ENCODE data around the gene DYNC2H1.

DYNC2H1 gene

GRCh38 chr11:103157542-103157941, 48.3 kb downstream of the DYNC2H1 start:
- DNase-seq = no peak

- DNase-seq = no peak
Measured at GRCh38 chr11:103164093-103164796, 55.0 kb downstream of the DYNC2H1 start.

- DNase-seq = no peak
Measured at GRCh38 chr11:103167166-103167565, 57.9 kb downstream of the DYNC2H1 start.

- no peak for DNase-seq
Measured at GRCh38 chr11:103170865-103171264, 61.6 kb downstream of the DYNC2H1 start.

- no peak for DNase-seq
Measured at GRCh38 chr11:103175461-103176129, 66.4 kb downstream of the DYNC2H1 start.

GRCh38 chr11:103183981-103184611, 74.9 kb downstream of the DYNC2H1 start:
- DNase-seq = no peak

GRCh38 chr11:103202048-103202651, 92.9 kb downstream of the DYNC2H1 start:
- no peak for DNase-seq

GRCh38 chr11:103210543-103210942, 101.3 kb downstream of the DYNC2H1 start:
- no peak for DNase-seq

- no peak for DNase-seq
Measured at GRCh38 chr11:103215812-103216211, 106.6 kb downstream of the DYNC2H1 start.

- DNase-seq = no peak
Measured at GRCh38 chr11:103220133-103220532, 110.9 kb downstream of the DYNC2H1 start.

GRCh38 chr11:103222806-103223205, 113.6 kb downstream of the DYNC2H1 start:
- DNase-seq = no peak

- DNase-seq = no peak
Measured at GRCh38 chr11:103228807-103229206, 119.6 kb downstream of the DYNC2H1 start.

GRCh38 chr11:103234974-103235373, 125.7 kb downstream of the DYNC2H1 start:
- DNase-seq = no peak

- DNase-seq = no peak
Measured at GRCh38 chr11:103241574-103241973, 132.3 kb downstream of the DYNC2H1 start.

GRCh38 chr11:103254123-103254522, 144.9 kb downstream of the DYNC2H1 start:
- no peak for DNase-seq

GRCh38 chr11:103257360-103257759, 148.1 kb downstream of the DYNC2H1 start:
- DNase-seq = no peak

- DNase-seq = no peak
Measured at GRCh38 chr11:103266167-103266831, 157.1 kb downstream of the DYNC2H1 start.

- DNase-seq = no peak
Measured at GRCh38 chr11:103272876-103273275, 163.7 kb downstream of the DYNC2H1 start.

GRCh38 chr11:103274025-103274424, 164.8 kb downstream of the DYNC2H1 start:
- DNase-seq = no peak

GRCh38 chr11:103279821-103280220, 170.6 kb downstream of the DYNC2H1 start:
- DNase-seq = no peak

GRCh38 chr11:103281301-103281700, 172.1 kb downstream of the DYNC2H1 start:
- no peak for DNase-seq

GRCh38 chr11:103284260-103284659, 175.0 kb downstream of the DYNC2H1 start:
- DNase-seq = no peak

- DNase-seq = no peak
Measured at GRCh38 chr11:103294516-103294915, 185.3 kb downstream of the DYNC2H1 start.

Data from DMS79 (cell line).